CD4-positive, alpha-beta T cell (primary cell): ENCODE results near the gene TUBB6. TPM values are rescaled to one million over a fixed set of nuclear protein-coding genes. Genes with fewer than 3 reads are reported as not detected.

Source experiments
- ATAC-seq: fragments of 200-7000 bp; cut with Tn5 transposase; one replicate; pipeline ENCODE4 v1.10.0; 2022; ENCODE audit warnings: mild to moderate bottlenecking; ENCODE audit not compliant: poor library complexity
- CTCF ChIA-PET: fragments of 350-600 bp; sonication (Branson Sonifier 250); formaldehyde crosslinking; loops from one replicate; lab custom pipeline; 2021; ENCODE audit warnings: antibody characterized with exemption, inconsistent platforms; lab: Charles Lee
- POLR2A ChIA-PET: fragments of 350-600 bp; sonication (Branson Sonifier 250); formaldehyde crosslinking; loops from one replicate; lab custom pipeline; 2021; ENCODE audit warnings: antibody characterized with exemption, inconsistent platforms; lab: Charles Lee
- DNase-seq, 14 experiments: peaks; one replicate each; pipeline ENCODE4 v3.0.0-alpha.2; 2013 to 2020; ENCODE audit warnings: mixed read lengths in 2 of 14
- H3K27ac ChIP-seq, 2 donors: one replicate each; pipeline versions ENCODE4 v1.5.1 to v1.7.0; 2013; ENCODE audit warnings: low read length in 2 of 2, low read depth in 1 of 2, mild to moderate bottlenecking in 1 of 2
- H3K27me3 ChIP-seq, 2 experiments: 1 replicate in 1 of 2; 2 replicates in 1 of 2; pipeline versions ENCODE4 v1.6.1 to v1.7.0; 2013; ENCODE audit warnings: low read length in 2 of 2, control low read depth in 1 of 2, mild to moderate bottlenecking in 1 of 2, moderate library complexity in 1 of 2; ENCODE audit not compliant: insufficient read depth in 2 of 2, control insufficient read depth in 1 of 2
- H3K36me3 ChIP-seq: one replicate; pipeline ENCODE4 v1.6.1; 2013; ENCODE audit warnings: low read length, control low read depth; ENCODE audit not compliant: insufficient read depth
- H3K4me1 ChIP-seq: one replicate; pipeline ENCODE4 v1.6.1; 2013; ENCODE audit warnings: low read length, control low read depth; ENCODE audit not compliant: insufficient read depth
- H3K4me3 ChIP-seq: one replicate; pipeline ENCODE4 v1.5.1; 2013; ENCODE audit warnings: mild to moderate bottlenecking, low read length, moderate library complexity
- H3K9me3 ChIP-seq, 2 experiments: 1 replicate in 1 of 2; 2 replicates in 1 of 2; pipeline versions ENCODE4 v1.6.1 to v1.7.0; 2013; ENCODE audit warnings: low read length in 2 of 2, mild to moderate bottlenecking in 2 of 2, control low read depth in 1 of 2, moderate library complexity in 1 of 2; ENCODE audit not compliant: control insufficient read depth in 1 of 2, insufficient read depth in 1 of 2
- H3K27ac Mint-ChIP-seq: one replicate; pipeline ENCODE4 v1.8.0; 2020; ENCODE audit warnings: mixed read lengths
- H3K27me3 Mint-ChIP-seq: one replicate; pipeline ENCODE4 v1.8.0; 2021; ENCODE audit warnings: mixed read lengths
- H3K36me3 Mint-ChIP-seq: one replicate; pipeline ENCODE4 v1.8.0; 2021; ENCODE audit warnings: low read depth, mixed read lengths
- H3K4me1 Mint-ChIP-seq: one replicate; pipeline ENCODE4 v1.8.0; 2021; ENCODE audit warnings: low read depth, mixed read lengths
- H3K4me3 Mint-ChIP-seq: one replicate; pipeline ENCODE4 v1.8.0; 2020; ENCODE audit warnings: mild to moderate bottlenecking, mixed read lengths
- H3K9me3 Mint-ChIP-seq: one replicate; pipeline ENCODE4 v1.8.0; 2020; ENCODE audit warnings: mixed read lengths
- CTCF ChIP-seq: fragments of 200-600 bp; IDR thresholded peaks from one replicate; pipeline ENCODE4 v1.8.0; 2022; ENCODE audit warnings: antibody characterized with exemption, mild to moderate bottlenecking
- intact Hi-C, 2 experiments: fragments of 100-400 bp; cut with DNase I in 1 of 2; cut with micrococcal nuclease in 1 of 2; formaldehyde crosslinking; loops; one replicate each; pipeline versions ENCODE4 v1.15.1 to v1.9.0; 2023 to 2025; cut with DNase I, micrococcal nuclease
- total RNA-seq, 174 experiments: library from RNA in 2 of 174; stranded (reverse) in 2 of 174; gene quantifications; one replicate each; pipeline ENCODE4 v1.2.3 and lab custom pipeline; 2021 to 2026

The TUBB6 gene
- total RNA-seq, 2 experiments from 2014 or later: 0.88 to 0.98 TPM

GRCh38 chr18:12283256-12283655 is 24.8 kb upstream of the TUBB6 start:
- H3K27ac Mint-ChIP-seq: no peak overlapping the region
- H3K27me3 Mint-ChIP-seq: peaks cover 28% of the 10 kb centered on the region
- no peak for DNase-seq
- Histone ChIP-seq H3K9me3 (peaks cover 0 to 12% of the 10 kb centered on the region in 2 experiments), H3K4me3 (no peak overlapping the region), H3K4me1 (peaks cover 7% of the 10 kb centered on the region), H3K27ac (no peak overlapping the region), H3K36me3 (no peaks in the 10 kb centered on the region), H3K27me3 (peaks cover 20 to 30% of the 10 kb centered on the region in 2 experiments)
- intact Hi-C loops: no loop called here
- H3K4me1 Mint-ChIP-seq: no peaks in the 10 kb centered on the region
- H3K36me3 Mint-ChIP-seq: no peaks in the 10 kb centered on the region
- ChIA-PET CTCF (no interaction called here), POLR2A (interaction anchor here (0.6 kb wide), 1 partner anchor 32 kb away, joined by 3 read pairs; no protein-coding TSS in a partner anchor)
- TF ChIP-seq CTCF: no peak
- ATAC-seq: no peak
- no peak overlapping the region for H3K4me3 Mint-ChIP-seq
- no peaks in the 10 kb centered on the region for H3K9me3 Mint-ChIP-seq

GRCh38 chr18:12283666-12284065 is 24.4 kb upstream of the TUBB6 start:
- Histone ChIP-seq H3K27ac (no peak overlapping the region), H3K27me3 (peaks cover 24 to 32% of the 10 kb centered on the region in 2 experiments), H3K36me3 (no peaks in the 10 kb centered on the region), H3K9me3 (peaks cover 0 to 12% of the 10 kb centered on the region in 2 experiments), H3K4me1 (peaks cover 9% of the 10 kb centered on the region), H3K4me3 (no peak overlapping the region)
- no peak for ATAC-seq
- Mint-ChIP-seq H3K36me3 (no peaks in the 10 kb centered on the region), H3K4me3 (no peak overlapping the region), H3K9me3 (no peaks in the 10 kb centered on the region), H3K27ac (no peak overlapping the region), H3K4me1 (no peaks in the 10 kb centered on the region), H3K27me3 (peaks cover 32% of the 10 kb centered on the region)
- intact Hi-C loops: no loop called here
- DNase-seq: no peak
- no peak for TF ChIP-seq CTCF
- POLR2A ChIA-PET: interaction anchor here (0.6 kb wide), 1 partner anchor 31 kb away, joined by 3 read pairs; no protein-coding TSS in a partner anchor
- CTCF ChIA-PET: no interaction called here

- peaks cover 40 to 47% of the 10 kb centered on the region in 2 experiments for H3K27me3 ChIP-seq
- Mint-ChIP-seq H3K4me3 (no peak overlapping the region), H3K4me1 (no peaks in the 10 kb centered on the region), H3K27me3 (peaks cover 49% of the 10 kb centered on the region), H3K36me3 (no peaks in the 10 kb centered on the region), H3K27ac (no peak overlapping the region), H3K9me3 (no peaks in the 10 kb centered on the region)
- peaks cover 9% of the 10 kb centered on the region for H3K4me1 ChIP-seq
- CTCF ChIA-PET: no interaction called here
- no peaks in the 10 kb centered on the region for H3K36me3 ChIP-seq
- no peak for TF ChIP-seq CTCF
- H3K27ac ChIP-seq: no peak overlapping the region
- H3K9me3 ChIP-seq: peaks cover 0 to 12% of the 10 kb centered on the region in 2 experiments
- intact Hi-C loops: no loop called here
- POLR2A ChIA-PET: no interaction called here
- ATAC-seq: no peak
- no peak overlapping the region for H3K4me3 ChIP-seq
- no peak for DNase-seq
These were observed 20.8 kb upstream of the TUBB6 start for GRCh38 chr18:12287131-12287681.
